ENCODE results near the gene HSD17B1. TPM values are rescaled to one million over a fixed set of nuclear protein-coding genes. Genes with fewer than 3 reads are reported as not detected.

HSD17B1 gene
- polyA plus RNA-seq, 1 donor from 2014 or later, result 1.0 TPM

DNA sequence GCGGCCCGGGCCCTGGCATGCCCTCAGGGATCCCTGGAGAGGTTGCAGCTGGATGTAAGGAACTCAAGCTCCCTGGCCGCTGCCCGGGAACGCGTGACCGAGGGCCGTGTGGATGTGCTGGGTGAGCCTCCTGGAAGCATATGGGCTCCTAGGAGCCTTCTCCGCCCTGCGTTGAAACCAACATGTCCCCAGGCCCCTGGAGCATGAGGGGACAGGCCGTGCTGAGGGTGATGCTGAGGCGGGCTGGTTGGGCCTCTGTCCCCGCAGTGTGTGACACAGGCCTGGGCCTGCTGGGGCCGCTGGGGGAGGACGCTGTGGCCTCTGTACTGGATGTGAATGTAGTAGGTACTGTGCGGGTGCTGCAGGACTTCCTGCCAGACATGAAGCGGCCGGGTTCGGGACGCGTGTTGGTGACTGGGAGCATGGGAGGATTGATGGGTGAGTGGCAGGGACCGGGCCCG lies 5.7 kb upstream of the HSD17B1 start:
- Histone ChIP-seq H3K4me3 (ENCODE audit: low read length) (no peak overlapping the region), H3K27ac (ENCODE audit: low read length) (no peak overlapping the region), H3K9ac (ENCODE audit: low read length) (no peak overlapping the region), H4K20me1 (ENCODE audit: insufficient read depth) (no peaks in the 10 kb centered on the region), H3K9me2 (ENCODE audit: insufficient read depth, low read length) (no peaks in the 10 kb centered on the region), H3K36me3 (ENCODE audit: insufficient read depth, low read length) (no peaks in the 10 kb centered on the region), H3K9me3 (ENCODE audit: low read length) (no peaks in the 10 kb centered on the region), H3K4me2 (ENCODE audit: low read length) (no peak overlapping the region), H2AFZ (ENCODE audit: low read depth, low read length) (no peak overlapping the region), H3K27me3 (ENCODE audit: insufficient read depth, low read depth, low read length) (no peaks in the 10 kb centered on the region), H3K79me2 (replicated peaks; ENCODE audit: insufficient read depth, low read length) (no peaks in the 10 kb centered on the region), H3F3A (ENCODE audit: insufficient read depth, low read length, poor library complexity, severe bottlenecking) (no peaks in the 10 kb centered on the region)
- no peak for TF ChIP-seq EP300 (conservative IDR thresholded peaks at IDR 0.05; ENCODE audit: poor library complexity, severe bottlenecking)
- TF ChIP-seq EZH2 (IDR thresholded peaks at IDR 0.05; ENCODE audit: borderline replicate concordance, insufficient read depth, low read length, poor library complexity, severe bottlenecking), result no peak
- no peak for TF ChIP-seq TAF1 (IDR thresholded peaks at IDR 0.05; ENCODE audit: low read depth)
- TF ChIP-seq SMC3 (conservative IDR thresholded peaks at IDR 0.05; ENCODE audit: poor library complexity), result no peak
- TF ChIP-seq, protein P1, sequence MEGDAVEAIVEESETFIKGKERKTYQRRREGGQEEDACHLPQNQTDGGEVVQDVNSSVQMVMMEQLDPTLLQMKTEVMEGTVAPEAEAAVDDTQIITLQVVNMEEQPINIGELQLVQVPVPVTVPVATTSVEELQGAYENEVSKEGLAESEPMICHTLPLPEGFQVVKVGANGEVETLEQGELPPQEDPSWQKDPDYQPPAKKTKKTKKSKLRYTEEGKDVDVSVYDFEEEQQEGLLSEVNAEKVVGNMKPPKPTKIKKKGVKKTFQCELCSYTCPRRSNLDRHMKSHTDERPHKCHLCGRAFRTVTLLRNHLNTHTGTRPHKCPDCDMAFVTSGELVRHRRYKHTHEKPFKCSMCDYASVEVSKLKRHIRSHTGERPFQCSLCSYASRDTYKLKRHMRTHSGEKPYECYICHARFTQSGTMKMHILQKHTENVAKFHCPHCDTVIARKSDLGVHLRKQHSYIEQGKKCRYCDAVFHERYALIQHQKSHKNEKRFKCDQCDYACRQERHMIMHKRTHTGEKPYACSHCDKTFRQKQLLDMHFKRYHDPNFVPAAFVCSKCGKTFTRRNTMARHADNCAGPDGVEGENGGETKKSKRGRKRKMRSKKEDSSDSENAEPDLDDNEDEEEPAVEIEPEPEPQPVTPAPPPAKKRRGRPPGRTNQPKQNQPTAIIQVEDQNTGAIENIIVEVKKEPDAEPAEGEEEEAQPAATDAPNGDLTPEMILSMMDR (IDR thresholded peaks at IDR 0.05; ENCODE audit: poor library complexity, severe bottlenecking), result no peak
- TF ChIP-seq POLR2AphosphoS5 (IDR thresholded peaks at IDR 0.05), result no peak
- TF ChIP-seq RAD21 (conservative IDR thresholded peaks at IDR 0.05), result no peak
- no peak for TF ChIP-seq MXI1 (conservative IDR thresholded peaks at IDR 0.05; ENCODE audit: poor library complexity, severe bottlenecking)

DNA sequence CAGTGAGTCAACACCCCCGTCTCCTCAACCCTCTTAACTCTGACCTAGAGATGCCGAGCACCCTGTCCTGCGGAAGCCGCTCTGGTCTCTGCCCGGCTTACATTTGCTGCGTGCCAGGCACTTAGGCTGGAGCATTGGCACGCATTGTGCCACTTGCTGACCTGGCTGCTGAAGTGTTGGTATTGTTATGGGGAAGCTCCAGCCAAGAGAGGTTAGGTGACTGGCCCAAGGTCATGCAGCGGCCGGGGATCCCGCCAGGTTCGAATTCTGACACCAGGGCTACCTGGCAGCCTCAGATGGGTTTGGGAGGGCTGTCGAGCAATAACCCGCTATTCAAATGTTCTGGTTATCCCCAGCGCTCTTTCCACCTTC lies 5.0 kb upstream of the HSD17B1 start:
- TF ChIP-seq, protein P2, sequence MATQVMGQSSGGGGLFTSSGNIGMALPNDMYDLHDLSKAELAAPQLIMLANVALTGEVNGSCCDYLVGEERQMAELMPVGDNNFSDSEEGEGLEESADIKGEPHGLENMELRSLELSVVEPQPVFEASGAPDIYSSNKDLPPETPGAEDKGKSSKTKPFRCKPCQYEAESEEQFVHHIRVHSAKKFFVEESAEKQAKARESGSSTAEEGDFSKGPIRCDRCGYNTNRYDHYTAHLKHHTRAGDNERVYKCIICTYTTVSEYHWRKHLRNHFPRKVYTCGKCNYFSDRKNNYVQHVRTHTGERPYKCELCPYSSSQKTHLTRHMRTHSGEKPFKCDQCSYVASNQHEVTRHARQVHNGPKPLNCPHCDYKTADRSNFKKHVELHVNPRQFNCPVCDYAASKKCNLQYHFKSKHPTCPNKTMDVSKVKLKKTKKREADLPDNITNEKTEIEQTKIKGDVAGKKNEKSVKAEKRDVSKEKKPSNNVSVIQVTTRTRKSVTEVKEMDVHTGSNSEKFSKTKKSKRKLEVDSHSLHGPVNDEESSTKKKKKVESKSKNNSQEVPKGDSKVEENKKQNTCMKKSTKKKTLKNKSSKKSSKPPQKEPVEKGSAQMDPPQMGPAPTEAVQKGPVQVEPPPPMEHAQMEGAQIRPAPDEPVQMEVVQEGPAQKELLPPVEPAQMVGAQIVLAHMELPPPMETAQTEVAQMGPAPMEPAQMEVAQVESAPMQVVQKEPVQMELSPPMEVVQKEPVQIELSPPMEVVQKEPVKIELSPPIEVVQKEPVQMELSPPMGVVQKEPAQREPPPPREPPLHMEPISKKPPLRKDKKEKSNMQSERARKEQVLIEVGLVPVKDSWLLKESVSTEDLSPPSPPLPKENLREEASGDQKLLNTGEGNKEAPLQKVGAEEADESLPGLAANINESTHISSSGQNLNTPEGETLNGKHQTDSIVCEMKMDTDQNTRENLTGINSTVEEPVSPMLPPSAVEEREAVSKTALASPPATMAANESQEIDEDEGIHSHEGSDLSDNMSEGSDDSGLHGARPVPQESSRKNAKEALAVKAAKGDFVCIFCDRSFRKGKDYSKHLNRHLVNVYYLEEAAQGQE (IDR thresholded peaks at IDR 0.05; ENCODE audit: borderline replicate concordance), result no peak
- TF ChIP-seq RAD21 (conservative IDR thresholded peaks at IDR 0.05) (no peak), SMC3 (conservative IDR thresholded peaks at IDR 0.05; ENCODE audit: poor library complexity) (no peak), MXI1 (conservative IDR thresholded peaks at IDR 0.05; ENCODE audit: poor library complexity, severe bottlenecking) (no peak), EZH2 (IDR thresholded peaks at IDR 0.05; ENCODE audit: borderline replicate concordance, insufficient read depth, low read length, poor library complexity, severe bottlenecking) (no peak), EP300 (conservative IDR thresholded peaks at IDR 0.05; ENCODE audit: poor library complexity, severe bottlenecking) (no peak), TAF1 (IDR thresholded peaks at IDR 0.05; ENCODE audit: low read depth) (no peak), POLR2AphosphoS5 (IDR thresholded peaks at IDR 0.05) (no peak)
- TF ChIP-seq, protein P1 (IDR thresholded peaks at IDR 0.05; ENCODE audit: poor library complexity, severe bottlenecking), result no peak
- no peak overlapping the region for H3K4me3 ChIP-seq (ENCODE audit: low read length)
- no peaks in the 10 kb centered on the region for H3K9me2 ChIP-seq (ENCODE audit: insufficient read depth, low read length)
- H3K27ac ChIP-seq (ENCODE audit: low read length), result no peak overlapping the region
- no peaks in the 10 kb centered on the region for H3K36me3 ChIP-seq (ENCODE audit: insufficient read depth, low read length)
- H2AFZ ChIP-seq (ENCODE audit: low read depth, low read length), result no peak overlapping the region
- no peaks in the 10 kb centered on the region for H3K27me3 ChIP-seq (ENCODE audit: insufficient read depth, low read depth, low read length)
- H3K9ac ChIP-seq (ENCODE audit: low read length), result no peak overlapping the region
- H3F3A ChIP-seq (ENCODE audit: insufficient read depth, low read length, poor library complexity, severe bottlenecking), result no peaks in the 10 kb centered on the region
- no peaks in the 10 kb centered on the region for H3K79me2 ChIP-seq (replicated peaks; ENCODE audit: insufficient read depth, low read length)
- no peak overlapping the region for H3K4me2 ChIP-seq (ENCODE audit: low read length)
- H3K9me3 ChIP-seq (ENCODE audit: low read length), result no peaks in the 10 kb centered on the region
- no peaks in the 10 kb centered on the region for H4K20me1 ChIP-seq (ENCODE audit: insufficient read depth)

Data from neural cell (in vitro differentiated cells).